Activated naive CD8-positive, alpha-beta T cell treated with anti-CD3 and anti-CD28 coated beads, Interleukin-2, amount 50 U/mL, for 24 hours (primary cell): ENCODE data around the gene SNAPC5.

ENCODE experiments used
- ATAC-seq: fragments of 150-1000 bp; cut with Tn5 transposase; one replicate; pipeline ENCODE4 v1.10.0; 2021
- DNase-seq: peaks from one replicate; pipeline ENCODE4 v3.0.0; 2021
- H3K27ac Mint-ChIP-seq: one replicate; pipeline ENCODE4 v1.8.0; 2021; ENCODE audit warnings: mild to moderate bottlenecking, mixed read lengths
- H3K27me3 Mint-ChIP-seq: one replicate; pipeline ENCODE4 v1.8.0; 2021; ENCODE audit warnings: mixed read lengths
- H3K36me3 Mint-ChIP-seq: one replicate; pipeline ENCODE4 v1.8.0; 2021; ENCODE audit warnings: low read depth, mixed read lengths
- H3K4me1 Mint-ChIP-seq: one replicate; pipeline ENCODE4 v1.8.0; 2021; ENCODE audit warnings: mixed read lengths
- H3K4me3 Mint-ChIP-seq: one replicate; pipeline ENCODE4 v1.8.0; 2021; ENCODE audit warnings: mild to moderate bottlenecking, moderate library complexity, mixed read lengths
- H3K9me3 Mint-ChIP-seq: one replicate; pipeline ENCODE4 v1.8.0; 2021; ENCODE audit warnings: mixed read lengths

SNAPC5 gene

DNA sequence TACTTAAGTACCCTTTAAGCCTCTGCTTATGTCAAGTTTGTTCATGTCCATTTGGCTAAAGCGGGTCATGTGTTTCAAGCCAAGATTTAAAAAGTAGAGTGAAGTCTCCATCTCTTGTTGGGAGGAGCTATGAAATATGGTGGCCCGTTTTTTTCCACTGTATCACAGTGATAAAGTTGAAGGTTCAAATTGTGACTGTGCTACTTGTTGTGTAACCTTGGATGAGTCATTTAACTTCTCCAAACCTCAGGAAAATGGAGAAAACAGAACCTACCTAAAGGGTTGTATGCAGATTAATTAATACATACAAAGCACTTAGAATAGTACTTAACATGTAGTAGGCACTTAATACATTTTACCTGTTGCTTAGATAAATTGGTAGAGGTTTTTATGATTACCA, 43.4 kb downstream of the SNAPC5 start:
- Mint-ChIP-seq H3K4me1 (peaks cover 12% of the 10 kb centered on the region), H3K9me3 (no peaks in the 10 kb centered on the region), H3K27ac (no peak overlapping the region), H3K4me3 (no peak overlapping the region), H3K27me3 (no peaks in the 10 kb centered on the region), H3K36me3 (peaks cover 30% of the 10 kb centered on the region)
- ATAC-seq (no peak), DNase-seq (no peak)

DNA sequence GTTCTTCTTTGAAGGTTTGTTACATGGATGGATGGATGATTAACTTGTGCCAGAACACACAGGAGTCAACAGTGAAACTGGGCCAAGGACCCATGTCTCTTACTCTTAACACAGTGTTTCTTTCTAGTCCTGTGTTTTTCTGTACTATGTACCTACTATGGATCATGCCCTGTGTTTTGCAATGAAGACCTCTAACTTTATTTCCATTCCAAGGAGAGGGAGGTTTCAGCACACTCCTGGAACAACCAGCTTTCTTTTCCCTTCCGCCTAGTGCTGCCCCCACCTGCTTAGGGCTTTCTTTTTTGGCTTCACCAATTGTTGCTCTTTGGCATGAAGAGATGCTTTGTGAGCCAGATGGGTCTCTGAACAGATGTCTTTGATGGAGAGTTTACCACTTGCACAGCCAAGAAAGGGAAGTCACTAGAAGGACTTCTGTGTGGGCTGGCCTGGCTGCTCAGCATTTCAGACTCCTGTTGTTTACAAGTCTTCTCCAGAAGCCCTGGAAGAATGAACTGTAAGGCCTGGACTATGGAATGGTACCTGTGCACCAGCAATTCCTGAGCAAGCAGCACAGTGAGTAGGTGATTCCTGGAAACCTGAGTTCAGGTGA, 44.5 kb downstream of the SNAPC5 start:
- Mint-ChIP-seq H3K27me3 (no peaks in the 10 kb centered on the region), H3K27ac (no peak overlapping the region), H3K4me1 (peaks cover 9% of the 10 kb centered on the region), H3K9me3 (peaks cover 3% of the 10 kb centered on the region), H3K4me3 (no peak overlapping the region), H3K36me3 (peaks cover 33% of the 10 kb centered on the region)
- no peak for ATAC-seq
- DNase-seq = no peak

DNA sequence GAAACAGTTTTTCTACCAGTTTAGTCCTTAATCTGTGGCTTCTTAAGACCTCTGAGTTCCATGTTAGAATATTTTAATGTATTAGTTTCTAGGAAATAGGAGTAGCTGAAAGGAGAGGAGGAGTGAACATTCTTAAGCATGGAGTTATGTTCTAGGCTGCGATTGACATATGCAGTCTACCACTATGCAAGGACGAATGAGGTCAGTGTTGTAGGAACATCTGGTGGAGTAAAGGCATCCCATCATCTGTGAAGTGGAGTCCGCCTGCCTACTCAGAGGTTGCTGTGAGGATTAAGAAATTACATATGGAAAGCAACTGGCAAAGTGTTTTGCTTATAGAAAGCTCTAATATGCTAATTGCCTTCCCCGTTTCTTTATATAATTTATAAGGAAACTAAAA, 45.1 kb downstream of the SNAPC5 start:
- no peak overlapping the region for H3K4me3 Mint-ChIP-seq
- peaks cover 9% of the 10 kb centered on the region for H3K4me1 Mint-ChIP-seq
- H3K27me3 Mint-ChIP-seq = no peaks in the 10 kb centered on the region
- no peak for ATAC-seq
- peaks cover 36% of the 10 kb centered on the region for H3K36me3 Mint-ChIP-seq
- H3K27ac Mint-ChIP-seq = no peak overlapping the region
- no peak for DNase-seq
- peaks cover 5% of the 10 kb centered on the region for H3K9me3 Mint-ChIP-seq
